SK-N-SH (cell line): Measurements from ENCODE around the gene PHGDH.

Experiments used
- EP300 ChIP-seq, 2 experiments: IDR thresholded peaks; 2 replicates each; pipeline versions ENCODE4 v1.4.0 to v1.6.1; 2012; ENCODE audit warnings: borderline replicate concordance in 1 of 2, low read depth in 1 of 2, low read length in 1 of 2
- EZH2phosphoT487 ChIP-seq: fragments of 200-600 bp; sonication (generic); IDR thresholded peaks from 2 replicates; pipeline ENCODE4 v1.6.1; 2017; ENCODE audit warnings: low read depth, mixed run types, mild to moderate bottlenecking, antibody characterized with exemption, moderate library complexity, borderline replicate concordance
- GATA2 ChIP-seq: sonication (generic); formaldehyde crosslinking; IDR thresholded peaks from 2 replicates; pipeline ENCODE4 v1.5.0; 2020; ENCODE audit warnings: mild to moderate bottlenecking, missing genetic modification reagents
- MXI1 ChIP-seq: IDR thresholded peaks from 2 replicates; pipeline ENCODE4 v1.6.1; 2012; ENCODE audit warnings: mild to moderate bottlenecking, low read depth, low read length, improper control_type of control experiment
- POLR2AphosphoS5 ChIP-seq: IDR thresholded peaks from 2 replicates; pipeline ENCODE4 v1.6.1; 2012; ENCODE audit warnings: low read depth, low read length
- RAD21 ChIP-seq: IDR thresholded peaks from 2 replicates; pipeline ENCODE4 v1.6.1; 2012; ENCODE audit warnings: mild to moderate bottlenecking, low read length
- REST ChIP-seq: IDR thresholded peaks from 2 replicates; pipeline ENCODE4 v1.6.1; 2012; ENCODE audit warnings: mild to moderate bottlenecking, low read depth, low read length, moderate library complexity
- RXRA ChIP-seq: IDR thresholded peaks from 2 replicates; pipeline ENCODE4 v1.4.0; 2012; ENCODE audit warnings: low read depth, mild to moderate bottlenecking, borderline replicate concordance
- TAF1 ChIP-seq: IDR thresholded peaks from 2 replicates; pipeline ENCODE4 v1.6.1; 2012; ENCODE audit warnings: low read depth, mild to moderate bottlenecking, low read length, moderate library complexity, borderline replicate concordance
- TEAD4 ChIP-seq: IDR thresholded peaks from 2 replicates; pipeline ENCODE4 v1.4.0; 2012; ENCODE audit warnings: mild to moderate bottlenecking, borderline replicate concordance; ENCODE audit not compliant: insufficient read depth
- USF2 ChIP-seq: fragments of 150-350 bp; IDR thresholded peaks from 2 replicates; pipeline ENCODE4 v1.6.1; 2017; ENCODE audit warnings: antibody characterized with exemption, low read length, low read depth, borderline replicate concordance
- YY1 ChIP-seq: IDR thresholded peaks from 2 replicates; pipeline ENCODE4 v1.4.0; 2012; ENCODE audit warnings: low read depth, mild to moderate bottlenecking
- TF ChIP-seq, protein P1 (sequence below): fragments of 200-600 bp; sonication (generic); IDR thresholded peaks from 2 replicates; pipeline ENCODE4 v1.6.1; 2017; ENCODE audit warnings: antibody characterized with exemption, mild to moderate bottlenecking, moderate library complexity
- TF ChIP-seq, protein P2 (sequence below): fragments of 150-350 bp; IDR thresholded peaks from 2 replicates; pipeline ENCODE4 v1.6.1; 2016; ENCODE audit warnings: mild to moderate bottlenecking, low read depth, low read length

- TF ChIP-seq, protein P1, sequence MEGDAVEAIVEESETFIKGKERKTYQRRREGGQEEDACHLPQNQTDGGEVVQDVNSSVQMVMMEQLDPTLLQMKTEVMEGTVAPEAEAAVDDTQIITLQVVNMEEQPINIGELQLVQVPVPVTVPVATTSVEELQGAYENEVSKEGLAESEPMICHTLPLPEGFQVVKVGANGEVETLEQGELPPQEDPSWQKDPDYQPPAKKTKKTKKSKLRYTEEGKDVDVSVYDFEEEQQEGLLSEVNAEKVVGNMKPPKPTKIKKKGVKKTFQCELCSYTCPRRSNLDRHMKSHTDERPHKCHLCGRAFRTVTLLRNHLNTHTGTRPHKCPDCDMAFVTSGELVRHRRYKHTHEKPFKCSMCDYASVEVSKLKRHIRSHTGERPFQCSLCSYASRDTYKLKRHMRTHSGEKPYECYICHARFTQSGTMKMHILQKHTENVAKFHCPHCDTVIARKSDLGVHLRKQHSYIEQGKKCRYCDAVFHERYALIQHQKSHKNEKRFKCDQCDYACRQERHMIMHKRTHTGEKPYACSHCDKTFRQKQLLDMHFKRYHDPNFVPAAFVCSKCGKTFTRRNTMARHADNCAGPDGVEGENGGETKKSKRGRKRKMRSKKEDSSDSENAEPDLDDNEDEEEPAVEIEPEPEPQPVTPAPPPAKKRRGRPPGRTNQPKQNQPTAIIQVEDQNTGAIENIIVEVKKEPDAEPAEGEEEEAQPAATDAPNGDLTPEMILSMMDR, result no peak
- TF ChIP-seq USF2 (no peak), RAD21 (no peak), EP300 (IDR thresholded peaks at IDR 0.05; ENCODE audit: borderline replicate concordance in 1 of 2, low read depth in 1 of 2, low read length in 1 of 2) (no peak), GATA2 (CRISPR knock-in tag) (no peak), POLR2AphosphoS5 (no peak), EZH2phosphoT487 (no peak), TAF1 (no peak), REST (no peak), TEAD4 (no peak), RXRA (no peak), MXI1 (no peak), YY1 (no peak)
- TF ChIP-seq, protein P2, sequence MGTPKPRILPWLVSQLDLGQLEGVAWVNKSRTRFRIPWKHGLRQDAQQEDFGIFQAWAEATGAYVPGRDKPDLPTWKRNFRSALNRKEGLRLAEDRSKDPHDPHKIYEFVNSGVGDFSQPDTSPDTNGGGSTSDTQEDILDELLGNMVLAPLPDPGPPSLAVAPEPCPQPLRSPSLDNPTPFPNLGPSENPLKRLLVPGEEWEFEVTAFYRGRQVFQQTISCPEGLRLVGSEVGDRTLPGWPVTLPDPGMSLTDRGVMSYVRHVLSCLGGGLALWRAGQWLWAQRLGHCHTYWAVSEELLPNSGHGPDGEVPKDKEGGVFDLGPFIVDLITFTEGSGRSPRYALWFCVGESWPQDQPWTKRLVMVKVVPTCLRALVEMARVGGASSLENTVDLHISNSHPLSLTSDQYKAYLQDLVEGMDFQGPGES, result no peak
Measured at GRCh38 chr1:119767486-119767885, 55.8 kb downstream of the PHGDH start.
